ENCODE data around the gene PRSS48. TPM values are rescaled to one million over a fixed set of nuclear protein-coding genes. Genes with fewer than 3 reads are reported as not detected.

The PRSS48 gene
- total RNA-seq, 1 donor from 2014 or later, result not detected

- Mint-ChIP-seq H3K36me3 (ENCODE audit: low read depth) (peaks cover 5% of the 10 kb centered on the region), H3K4me3 (ENCODE audit: unreplicated experiment) (no peak overlapping the region), H3K27me3 (ENCODE audit: low read depth) (no peaks in the 10 kb centered on the region), H3K27ac (ENCODE audit: unreplicated experiment) (no peak overlapping the region), H3K4me1 (ENCODE audit: low read depth) (peaks cover 15% of the 10 kb centered on the region), H3K9me3 (ENCODE audit: low read depth) (peaks cover 22% of the 10 kb centered on the region)
- DNase-seq (ENCODE audit: low spot score), result no peak
- TF ChIP-seq CTCF (IDR thresholded peaks at IDR 0.05), result no peak
Observed at GRCh38 chr4:151287409-151287808, 10.4 kb downstream of the PRSS48 start.

- DNase-seq (ENCODE audit: low spot score), result no peak
- no peak overlapping the region for H3K4me3 Mint-ChIP-seq (ENCODE audit: unreplicated experiment)
- peak overlapping the region; percentile 45 for H3K27ac Mint-ChIP-seq (ENCODE audit: unreplicated experiment)
Observed at GRCh38 chr4:151291485-151291884, 14.5 kb downstream of the PRSS48 start.

GRCh38 chr4:151292038-151292437, 15.1 kb downstream of the PRSS48 start:
- Mint-ChIP-seq H3K9me3 (ENCODE audit: low read depth) (peaks cover 8% of the 10 kb centered on the region), H3K36me3 (ENCODE audit: low read depth) (peaks cover 2% of the 10 kb centered on the region), H3K4me1 (ENCODE audit: low read depth) (peaks cover 21% of the 10 kb centered on the region), H3K27ac (ENCODE audit: unreplicated experiment) (peak overlapping the region; percentile 45), H3K4me3 (ENCODE audit: unreplicated experiment) (no peak overlapping the region), H3K27me3 (ENCODE audit: low read depth) (no peaks in the 10 kb centered on the region)
- DNase-seq (ENCODE audit: low spot score), result no peak
- TF ChIP-seq CTCF (IDR thresholded peaks at IDR 0.05), result no peak

More at GRCh38 chr4:151291485-151291884, 14.5 kb downstream of the PRSS48 start:
- Mint-ChIP-seq H3K36me3 (ENCODE audit: low read depth) (peaks cover 2% of the 10 kb centered on the region), H3K27me3 (ENCODE audit: low read depth) (no peaks in the 10 kb centered on the region), H3K9me3 (ENCODE audit: low read depth) (peaks cover 8% of the 10 kb centered on the region), H3K4me1 (ENCODE audit: low read depth) (peaks cover 16% of the 10 kb centered on the region)
- TF ChIP-seq CTCF (IDR thresholded peaks at IDR 0.05), result no peak

- peaks cover 6% of the 10 kb centered on the region for H3K9me3 Mint-ChIP-seq (ENCODE audit: low read depth)
- peak overlapping the region; percentile 46 for H3K27ac Mint-ChIP-seq (ENCODE audit: unreplicated experiment)
- no peaks in the 10 kb centered on the region for H3K27me3 Mint-ChIP-seq (ENCODE audit: low read depth)
- peaks cover 2% of the 10 kb centered on the region for H3K36me3 Mint-ChIP-seq (ENCODE audit: low read depth)
- TF ChIP-seq CTCF (IDR thresholded peaks at IDR 0.05), result no peak
- peaks cover 33% of the 10 kb centered on the region for H3K4me1 Mint-ChIP-seq (ENCODE audit: low read depth)
- H3K4me3 Mint-ChIP-seq (ENCODE audit: unreplicated experiment), result no peak overlapping the region
- no peak for DNase-seq (ENCODE audit: low spot score)
Observed at GRCh38 chr4:151294833-151295496, 18.0 kb downstream of the PRSS48 start.

DNA sequence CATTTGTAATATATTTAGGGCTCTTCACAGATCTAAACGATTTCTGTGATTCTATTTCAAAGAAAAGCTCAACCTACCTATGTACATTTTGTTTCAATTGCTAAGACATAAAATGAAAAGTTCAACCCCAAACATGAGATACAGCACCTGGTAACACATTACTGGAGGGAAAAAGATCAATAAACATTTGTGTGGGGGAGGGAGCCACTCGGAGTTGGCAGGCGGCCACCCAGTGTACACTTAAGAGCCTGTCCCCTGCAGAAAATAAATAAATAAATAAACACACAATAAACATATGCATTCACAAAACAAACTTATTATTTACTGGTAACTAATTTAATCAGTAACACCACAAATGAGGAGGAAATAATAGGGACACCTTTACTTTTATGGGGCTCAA, 19.3 kb downstream of the PRSS48 start:
- no peak for DNase-seq (ENCODE audit: low spot score)
- Mint-ChIP-seq H3K4me3 (ENCODE audit: unreplicated experiment) (no peak overlapping the region), H3K4me1 (ENCODE audit: low read depth) (peaks cover 29% of the 10 kb centered on the region), H3K27me3 (ENCODE audit: low read depth) (no peaks in the 10 kb centered on the region), H3K27ac (ENCODE audit: unreplicated experiment) (no peak overlapping the region), H3K9me3 (ENCODE audit: low read depth) (no peaks in the 10 kb centered on the region), H3K36me3 (ENCODE audit: low read depth) (no peaks in the 10 kb centered on the region)
- no peak for TF ChIP-seq CTCF (IDR thresholded peaks at IDR 0.05)
